Fibroblast of the conjunctiva (primary cell): ENCODE results near the gene P2RY13.

ENCODE experiments used
- DNase-seq: peaks from one replicate; pipeline ENCODE4 v3.0.0-alpha.2; 2010; ENCODE audit warnings: low read depth

The P2RY13 gene

DNA sequence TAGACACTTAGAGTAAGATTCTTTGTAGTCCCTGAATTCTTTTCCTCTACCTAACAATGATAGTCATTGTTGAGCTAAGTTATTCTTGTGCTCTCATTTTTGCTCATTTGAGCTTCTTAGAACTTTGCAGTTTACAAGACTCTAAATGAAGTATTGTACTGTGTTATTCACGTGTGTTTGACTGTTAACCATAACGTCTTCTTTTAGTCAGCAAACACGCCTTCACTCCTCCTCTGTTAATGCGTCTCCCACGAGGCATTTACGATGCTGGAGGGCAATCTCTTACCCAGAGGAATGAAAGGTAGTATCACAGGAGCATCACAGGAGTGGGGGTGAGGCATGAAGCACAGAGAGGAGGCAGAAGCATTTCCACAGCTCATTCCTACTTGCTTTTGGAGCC, 36.2 kb downstream of the P2RY13 start:
- no peak for DNase-seq

- peak; percentile 29 for DNase-seq
Observed at GRCh38 chr3:151290673-151291072, 38.7 kb downstream of the P2RY13 start.

- no peak for DNase-seq
Observed at GRCh38 chr3:151289445-151289844, 39.9 kb downstream of the P2RY13 start.

DNA sequence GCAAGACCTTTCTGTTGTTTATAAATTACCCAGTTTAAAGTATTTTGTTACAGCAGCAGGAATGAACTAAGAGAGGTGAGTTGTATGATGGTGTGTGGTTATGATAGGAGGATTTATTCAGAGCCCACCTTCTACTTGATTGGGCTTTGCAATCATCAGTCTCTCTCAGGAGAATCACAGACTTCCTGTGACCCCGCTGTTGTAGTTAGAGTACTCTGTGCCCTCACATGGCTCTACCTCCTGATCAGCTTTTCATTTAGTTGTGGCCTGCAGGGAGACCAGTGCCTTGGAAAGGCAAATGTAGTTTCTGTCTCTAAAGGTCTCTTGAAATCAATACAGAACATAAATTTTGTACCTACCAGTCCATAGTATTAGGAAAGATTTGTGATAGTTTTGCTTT, 43.4 kb downstream of the P2RY13 start:
- no peak for DNase-seq

GRCh38 chr3:151283907-151284461, 45.4 kb downstream of the P2RY13 start:
- no peak for DNase-seq

DNA sequence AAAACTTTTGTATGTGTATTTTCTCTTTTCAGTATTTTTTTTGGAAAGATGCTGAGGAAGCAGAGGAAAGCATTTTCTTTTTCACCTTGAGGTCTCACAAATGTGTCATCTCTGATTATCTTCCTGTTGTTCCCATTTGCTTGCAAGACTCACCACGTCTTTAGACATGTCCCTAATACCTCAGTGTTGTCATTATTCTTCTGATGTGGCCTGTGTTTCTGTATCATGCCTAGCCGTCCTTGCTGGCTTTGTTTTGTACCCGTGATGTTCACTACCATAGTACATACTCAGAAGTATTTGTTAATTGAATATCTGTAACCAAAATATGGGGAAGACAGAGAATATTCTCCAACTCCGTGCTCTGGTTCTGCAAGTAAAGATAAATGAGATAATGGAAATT, 46.0 kb downstream of the P2RY13 start:
- DNase-seq, result no peak

- DNase-seq, result peak; percentile 48
Observed at GRCh38 chr3:151282921-151283320, 46.4 kb downstream of the P2RY13 start.

- DNase-seq, result peak; percentile 29
Observed at GRCh38 chr3:151281671-151282324, 47.6 kb downstream of the P2RY13 start.

GRCh38 chr3:151278230-151278629, 51.1 kb downstream of the P2RY13 start, which contains the start of gene P2RY14:
Gene P2RY14 (minus strand): TSS chr3:151278542. CDS start chr3:151214316, 64,226 bp downstream.
- DNase-seq, result no peak

- DNase-seq, result no peak
Observed at GRCh38 chr3:151276687-151277042, 52.7 kb downstream of the P2RY13 start.
